MM.1S (cell line): Measurements from ENCODE around the gene TBXT.

Experiments used
- DNase-seq: peaks from one replicate; pipeline ENCODE4 v3.0.0-alpha.2; 2015
- H2AFZ ChIP-seq: fragments of 300-600 bp; sonication (generic); 2 replicates; pipeline ENCODE4 v1.6.0; 2016; ENCODE audit warnings: antibody characterized with exemption, low read length
- H3F3A ChIP-seq: fragments of 300-600 bp; sonication (generic); 2 replicates; pipeline ENCODE4 v1.6.1; 2016; ENCODE audit warnings: mild to moderate bottlenecking, antibody characterized with exemption, low read length, moderate library complexity, mixed read lengths; ENCODE audit not compliant: insufficient read depth
- H3K27ac ChIP-seq: fragments of 300-600 bp; sonication (generic); 2 replicates; pipeline ENCODE4 v1.5.1; 2016; ENCODE audit warnings: mild to moderate bottlenecking, low read length
- H3K27me3 ChIP-seq: fragments of 300-600 bp; sonication (generic); replicated peaks from 2 replicates; pipeline ENCODE4 v1.6.0; 2016; ENCODE audit warnings: low read length; ENCODE audit not compliant: insufficient read depth
- H3K36me3 ChIP-seq: fragments of 300-600 bp; sonication (generic); replicated peaks from 2 replicates; pipeline ENCODE4 v1.6.1; 2016; ENCODE audit warnings: mild to moderate bottlenecking, low read length, mixed read lengths; ENCODE audit not compliant: insufficient read depth
- H3K4me1 ChIP-seq: fragments of 300-600 bp; sonication (generic); 2 replicates; pipeline ENCODE4 v1.6.1; 2016; ENCODE audit warnings: low read length, mixed read lengths
- H3K4me2 ChIP-seq: fragments of 300-600 bp; sonication (generic); 2 replicates; pipeline ENCODE4 v1.6.0; 2016; ENCODE audit warnings: low read depth, low read length
- H3K4me3 ChIP-seq: fragments of 300-600 bp; sonication (generic); 2 replicates; pipeline ENCODE4 v1.5.1; 2016; ENCODE audit warnings: low read length, mixed read lengths
- H3K79me2 ChIP-seq: fragments of 300-600 bp; sonication (generic); 2 replicates; pipeline ENCODE4 v1.6.1; 2016; ENCODE audit warnings: mixed run types, low read length, mixed read lengths
- H3K9ac ChIP-seq: fragments of 300-600 bp; sonication (generic); 2 replicates; pipeline ENCODE4 v1.6.1; 2016; ENCODE audit warnings: low read length, mixed read lengths
- H3K9me2 ChIP-seq: fragments of 300-600 bp; sonication (generic); replicated peaks from 2 replicates; pipeline ENCODE4 v1.6.1; 2016; ENCODE audit warnings: mild to moderate bottlenecking, low read length, mixed read lengths; ENCODE audit not compliant: insufficient read depth
- H3K9me3 ChIP-seq: fragments of 300-600 bp; sonication (generic); replicated peaks from 2 replicates; pipeline ENCODE4 v1.6.1; 2016; ENCODE audit warnings: mild to moderate bottlenecking, low read length, mixed read lengths; ENCODE audit not compliant: insufficient read depth
- H4K20me1 ChIP-seq: fragments of 300-600 bp; sonication (generic); 2 replicates; pipeline ENCODE4 v1.6.1; 2016; ENCODE audit warnings: mild to moderate bottlenecking, low read length, moderate library complexity, mixed read lengths; ENCODE audit not compliant: insufficient read depth
- CTCF ChIP-seq: fragments of 300-600 bp; sonication (generic); IDR thresholded peaks from 2 replicates; pipeline ENCODE4 v1.5.1; 2016; ENCODE audit warnings: antibody characterized with exemption, low read length, mixed read lengths
- EZH2 ChIP-seq: fragments of 300-600 bp; sonication (generic); optimal IDR thresholded peaks from 2 replicates; pipeline ENCODE3; 2017; ENCODE audit warnings: low read depth, mild to moderate bottlenecking, antibody characterized with exemption, low read length, mixed read lengths
- EZH2phosphoT487 ChIP-seq: fragments of 300-600 bp; sonication (generic); IDR thresholded peaks from 2 replicates; pipeline ENCODE4 v1.6.1; 2018; ENCODE audit warnings: antibody characterized with exemption, low read length

The TBXT gene

GRCh38 chr6:166192557-166192956 lies 24.9 kb upstream of the TBXT start:
- Histone ChIP-seq H3F3A (no peaks in the 10 kb centered on the region), H3K27ac (no peak overlapping the region), H3K79me2 (no peaks in the 10 kb centered on the region), H3K4me3 (no peak overlapping the region), H3K4me1 (no peaks in the 10 kb centered on the region), H2AFZ (no peak overlapping the region), H4K20me1 (no peaks in the 10 kb centered on the region), H3K9me3 (no peaks in the 10 kb centered on the region), H3K36me3 (no peaks in the 10 kb centered on the region), H3K27me3 (no peaks in the 10 kb centered on the region), H3K9me2 (no peaks in the 10 kb centered on the region), H3K4me2 (no peak overlapping the region), H3K9ac (no peak overlapping the region)
- DNase-seq, result no peak
- TF ChIP-seq EZH2phosphoT487, result no peak
- TF ChIP-seq EZH2, result no peak
- no peak for TF ChIP-seq CTCF

- Histone ChIP-seq H2AFZ (no peak overlapping the region), H3K9me3 (no peaks in the 10 kb centered on the region), H3K4me3 (no peak overlapping the region), H3F3A (no peaks in the 10 kb centered on the region), H3K79me2 (no peaks in the 10 kb centered on the region), H3K9me2 (no peaks in the 10 kb centered on the region), H3K36me3 (no peaks in the 10 kb centered on the region), H4K20me1 (no peaks in the 10 kb centered on the region), H3K9ac (no peak overlapping the region), H3K27ac (no peak overlapping the region), H3K4me1 (no peaks in the 10 kb centered on the region), H3K4me2 (no peak overlapping the region), H3K27me3 (no peaks in the 10 kb centered on the region)
- DNase-seq, result no peak
- no peak for TF ChIP-seq CTCF
- TF ChIP-seq EZH2, result no peak
- TF ChIP-seq EZH2phosphoT487, result no peak
Observed at GRCh38 chr6:166192136-166192535, 24.5 kb upstream of the TBXT start.

GRCh38 chr6:166179704-166180103 lies 12.1 kb upstream of the TBXT start:
- H3K4me3 ChIP-seq, result no peak overlapping the region
- H3K9ac ChIP-seq, result no peak overlapping the region
- H3K79me2 ChIP-seq, result no peaks in the 10 kb centered on the region
- no peaks in the 10 kb centered on the region for H4K20me1 ChIP-seq
- DNase-seq, result no peak
- no peak overlapping the region for H2AFZ ChIP-seq
- H3K36me3 ChIP-seq, result no peaks in the 10 kb centered on the region
- H3K4me1 ChIP-seq, result no peaks in the 10 kb centered on the region
- H3K9me2 ChIP-seq, result no peaks in the 10 kb centered on the region
- no peaks in the 10 kb centered on the region for H3K9me3 ChIP-seq
- no peaks in the 10 kb centered on the region for H3K27me3 ChIP-seq
- TF ChIP-seq EZH2 (no peak), CTCF (no peak), EZH2phosphoT487 (no peak)
- H3F3A ChIP-seq, result no peaks in the 10 kb centered on the region
- no peak overlapping the region for H3K27ac ChIP-seq
- no peak overlapping the region for H3K4me2 ChIP-seq
